Smooth muscle cell (in vitro differentiated cells): ENCODE results near the gene UCP2. TPM values are rescaled to one million over a fixed set of nuclear protein-coding genes. Genes with fewer than 3 reads are reported as not detected.

Experiments used
- DNase-seq: peaks from one replicate; lab custom pipeline; 2025; ENCODE audit not compliant: unreplicated experiment; lab: John Stamatoyannopoulos, UW
- H2AFZ ChIP-seq: fragments of 200-600 bp; sonication (generic); 2 replicates; pipeline ENCODE4 v1.6.0; 2016; ENCODE audit warnings: antibody characterized with exemption, low read depth, mild to moderate bottlenecking
- H3F3A ChIP-seq: fragments of 200-600 bp; sonication (generic); 2 replicates; pipeline ENCODE4 v1.6.0; 2017; ENCODE audit warnings: antibody characterized with exemption, low read depth
- H3K27ac ChIP-seq: fragments of 200-600 bp; sonication (generic); 2 replicates; pipeline ENCODE4 v1.5.1; 2016; ENCODE audit warnings: low read depth, mild to moderate bottlenecking
- H3K27me3 ChIP-seq: fragments of 200-600 bp; sonication (generic); 2 replicates; pipeline ENCODE4 v1.6.1; 2016; ENCODE audit warnings: low read depth, mild to moderate bottlenecking
- H3K36me3 ChIP-seq: fragments of 200-600 bp; sonication (generic); 2 replicates; pipeline ENCODE4 v1.5.1; 2016; ENCODE audit warnings: low read depth
- H3K4me1 ChIP-seq: fragments of 200-600 bp; sonication (generic); 2 replicates; pipeline ENCODE4 v1.5.1; 2016; ENCODE audit warnings: low read depth
- H3K4me2 ChIP-seq: fragments of 200-600 bp; sonication (generic); 2 replicates; pipeline ENCODE4 v1.6.0; 2016; ENCODE audit warnings: mild to moderate bottlenecking
- H3K4me3 ChIP-seq: fragments of 200-600 bp; sonication (generic); 2 replicates; pipeline ENCODE4 v1.5.1; 2016; ENCODE audit warnings: mild to moderate bottlenecking
- H3K79me2 ChIP-seq: fragments of 200-600 bp; sonication (generic); 2 replicates; pipeline ENCODE4 v1.6.0; 2016; ENCODE audit warnings: low read depth, mild to moderate bottlenecking
- H3K9ac ChIP-seq: fragments of 200-600 bp; sonication (generic); 2 replicates; pipeline ENCODE4 v1.6.0; 2016; ENCODE audit warnings: low read depth
- H3K9me3 ChIP-seq: fragments of 200-600 bp; sonication (generic); replicated peaks from 2 replicates; pipeline ENCODE4 v1.5.1; 2016; ENCODE audit warnings: low read depth
- H4K20me1 ChIP-seq: fragments of 200-600 bp; sonication (generic); 2 replicates; pipeline ENCODE4 v1.6.0; 2016; ENCODE audit warnings: low read depth
- WGBS: methylation state at CpG from one replicate; pipeline ENCODE4 v1.1.7; 2016; ENCODE audit warnings: low lambda C conversion rate; 5-methylcytosine and 5-hydroxymethylcytosine counted together
- polyA plus RNA-seq: library from polyadenylated mRNA; unstranded; fragments of >200 nt; fragmentation: Nextera tagmentation; extraction: Ambion mirVana; gene quantifications from 2 replicates; pipeline ENCODE4 v1.2.1, GENCODE V29; 2016
- total RNA-seq: library from RNA; depleted of rRNA; stranded (reverse); fragments of >200 nt; gene quantifications from 2 replicates; pipeline ENCODE4 v1.2.3, GENCODE V29; 2014
- TF ChIP-seq, protein P1 (sequence below): fragments of 200-600 bp; sonication (generic); IDR thresholded peaks from 2 replicates; pipeline ENCODE4 v1.5.1; 2017; ENCODE audit warnings: borderline replicate concordance, mild to moderate bottlenecking, antibody characterized with exemption; ENCODE audit not compliant: insufficient read depth, poor library complexity, severe bottlenecking

The UCP2 gene
- total and polyA plus RNA-seq, 2 experiments from 2014 or later = 0.67 to 8.2 TPM

GRCh38 chr11:73978576-73979086, 4.0 kb downstream of the UCP2 start:
- no peak overlapping the region for H3K9ac ChIP-seq
- no peaks in the 10 kb centered on the region for H4K20me1 ChIP-seq
- H3K4me2 ChIP-seq = no peak overlapping the region
- no peaks in the 10 kb centered on the region for H3K79me2 ChIP-seq
- no peaks in the 10 kb centered on the region for H3K9me3 ChIP-seq
- TF ChIP-seq, protein P1, sequence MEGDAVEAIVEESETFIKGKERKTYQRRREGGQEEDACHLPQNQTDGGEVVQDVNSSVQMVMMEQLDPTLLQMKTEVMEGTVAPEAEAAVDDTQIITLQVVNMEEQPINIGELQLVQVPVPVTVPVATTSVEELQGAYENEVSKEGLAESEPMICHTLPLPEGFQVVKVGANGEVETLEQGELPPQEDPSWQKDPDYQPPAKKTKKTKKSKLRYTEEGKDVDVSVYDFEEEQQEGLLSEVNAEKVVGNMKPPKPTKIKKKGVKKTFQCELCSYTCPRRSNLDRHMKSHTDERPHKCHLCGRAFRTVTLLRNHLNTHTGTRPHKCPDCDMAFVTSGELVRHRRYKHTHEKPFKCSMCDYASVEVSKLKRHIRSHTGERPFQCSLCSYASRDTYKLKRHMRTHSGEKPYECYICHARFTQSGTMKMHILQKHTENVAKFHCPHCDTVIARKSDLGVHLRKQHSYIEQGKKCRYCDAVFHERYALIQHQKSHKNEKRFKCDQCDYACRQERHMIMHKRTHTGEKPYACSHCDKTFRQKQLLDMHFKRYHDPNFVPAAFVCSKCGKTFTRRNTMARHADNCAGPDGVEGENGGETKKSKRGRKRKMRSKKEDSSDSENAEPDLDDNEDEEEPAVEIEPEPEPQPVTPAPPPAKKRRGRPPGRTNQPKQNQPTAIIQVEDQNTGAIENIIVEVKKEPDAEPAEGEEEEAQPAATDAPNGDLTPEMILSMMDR = no peak
- no peaks in the 10 kb centered on the region for H3K4me1 ChIP-seq
- WGBS = 89% methylated on average over 3 of the region's 3 CpGs
- H2AFZ ChIP-seq = no peak overlapping the region
- H3K4me3 ChIP-seq = no peak overlapping the region
- H3K36me3 ChIP-seq = no peaks in the 10 kb centered on the region
- no peaks in the 10 kb centered on the region for H3F3A ChIP-seq
- DNase-seq = no peak
- H3K27me3 ChIP-seq = no peaks in the 10 kb centered on the region
- H3K27ac ChIP-seq = no peak overlapping the region

DNA sequence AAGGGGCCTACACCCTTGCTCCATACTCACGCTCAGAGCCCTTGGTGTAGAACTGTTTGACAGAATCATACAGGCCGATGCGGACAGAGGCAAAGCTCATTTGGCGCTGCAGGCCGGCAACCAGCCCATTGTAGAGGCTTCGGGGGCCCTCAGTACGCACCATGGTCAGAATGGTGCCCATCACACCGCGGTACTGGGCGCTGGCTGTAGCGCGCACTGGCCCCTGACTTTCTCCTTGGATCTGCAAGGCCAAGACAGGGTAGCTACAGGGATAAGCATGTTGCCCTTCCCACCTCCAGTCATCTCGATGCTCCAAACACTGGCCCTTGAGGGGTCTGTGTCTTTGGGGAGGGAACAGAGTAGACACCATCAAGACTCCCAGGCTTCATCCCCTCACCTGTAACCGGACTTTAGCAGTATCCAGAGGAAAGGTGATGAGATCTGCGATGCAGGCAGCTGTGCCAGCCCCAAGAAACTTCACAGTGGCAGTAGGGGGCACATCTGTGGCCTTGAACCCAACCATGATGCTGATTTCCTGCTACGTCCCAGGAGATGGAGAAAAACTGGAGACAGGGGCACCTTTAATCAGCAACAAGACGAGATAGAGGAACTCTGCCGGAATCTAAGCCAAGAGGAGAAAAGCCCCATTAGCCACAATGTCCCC, 4.7 kb downstream of the UCP2 start:
- Histone ChIP-seq H3K27me3 (no peaks in the 10 kb centered on the region), H3K9me3 (no peaks in the 10 kb centered on the region), H3K4me3 (no peak overlapping the region), H3K36me3 (no peaks in the 10 kb centered on the region), H3K9ac (no peak overlapping the region), H2AFZ (no peak overlapping the region), H3K4me1 (no peaks in the 10 kb centered on the region), H3K4me2 (no peak overlapping the region), H3F3A (no peaks in the 10 kb centered on the region), H4K20me1 (no peaks in the 10 kb centered on the region), H3K27ac (no peak overlapping the region), H3K79me2 (no peaks in the 10 kb centered on the region)
- DNase-seq = no peak
- 94% methylated on average over 18 of the region's 18 CpGs for WGBS
- TF ChIP-seq, protein P1 = no peak

GRCh38 chr11:73976451-73977151, 6.0 kb downstream of the UCP2 start:
- no peaks in the 10 kb centered on the region for H3K27me3 ChIP-seq
- WGBS = 96% methylated on average over 14 of the region's 14 CpGs
- H3F3A ChIP-seq = no peaks in the 10 kb centered on the region
- H3K4me2 ChIP-seq = no peak overlapping the region
- no peaks in the 10 kb centered on the region for H3K79me2 ChIP-seq
- no peak overlapping the region for H3K9ac ChIP-seq
- H3K27ac ChIP-seq = no peak overlapping the region
- no peaks in the 10 kb centered on the region for H3K4me1 ChIP-seq
- TF ChIP-seq, protein P1 = no peak
- H4K20me1 ChIP-seq = no peaks in the 10 kb centered on the region
- DNase-seq = no peak
- no peak overlapping the region for H2AFZ ChIP-seq
- no peak overlapping the region for H3K4me3 ChIP-seq
- no peaks in the 10 kb centered on the region for H3K36me3 ChIP-seq
- H3K9me3 ChIP-seq = no peaks in the 10 kb centered on the region
